Erythroblast (primary cell): ENCODE results near the gene ATF7IP.

Experiments
- GATA1 ChIP-seq: IDR thresholded peaks from 2 replicates; pipeline ENCODE4 v1.6.1; 2011; ENCODE audit warnings: low read depth, mild to moderate bottlenecking, control low read depth, low read length, moderate library complexity
- POLR2A ChIP-seq: IDR thresholded peaks from 2 replicates; pipeline ENCODE4 v1.6.1; 2011; ENCODE audit warnings: mild to moderate bottlenecking, low read length

- TF ChIP-seq GATA1: no peak
- no peak for TF ChIP-seq POLR2A
These were observed 182.1 kb downstream of the ATF7IP start for GRCh38 chr12:14547571-14547970.
